ENCODE data around the gene CH25H.

GRCh38 chr10:89213191-89213808 lies 6.2 kb upstream of the CH25H start:
- TF ChIP-seq GATA3 (IDR thresholded peaks at IDR 0.05; ENCODE audit: low read depth, low read length), result no peak
- no peak for TF ChIP-seq GATA2 (IDR thresholded peaks at IDR 0.05; ENCODE audit: low read depth, low read length)

Data from SH-SY5Y (cell line).